Transverse colon (tissue), 4 donors: ENCODE data around the gene MYO19. TPM values are rescaled to one million over a fixed set of nuclear protein-coding genes. Genes with fewer than 3 reads are reported as not detected.

Experiments
- DNase-seq: peaks from one replicate; pipeline ENCODE4 v3.0.0-alpha.2; 2019
- H3K27ac ChIP-seq, 4 donors: fragments of 200-600 bp; sonication (generic); 2 replicates each; pipeline ENCODE4 v1.5.1; 2016 to 2018; ENCODE audit warnings: inconsistent platforms in 4 of 4
- H3K27me3 ChIP-seq: fragments of 200-600 bp; sonication (generic); 2 replicates; pipeline ENCODE4 v1.5.1; 2017; ENCODE audit warnings: inconsistent platforms
- H3K36me3 ChIP-seq, 4 donors: fragments of 200-600 bp; sonication (generic); 2 replicates each; pipeline ENCODE4 v1.5.1; 2017 to 2019; ENCODE audit warnings: inconsistent platforms in 4 of 4
- H3K4me1 ChIP-seq, 4 donors: fragments of 200-600 bp; sonication (generic); 2 replicates each; pipeline ENCODE4 v1.5.1; 2017 to 2020; ENCODE audit warnings: inconsistent platforms in 4 of 4
- H3K4me3 ChIP-seq, 4 donors: fragments of 200-600 bp; sonication (generic); 1 replicate in 1 of 4; 2 replicates in 3 of 4; pipeline versions ENCODE4 v1.5.1 to v1.6.1; 2017 to 2019; ENCODE audit warnings: inconsistent platforms in 4 of 4
- H3K9me3 ChIP-seq, 2 donors: fragments of 200-600 bp; sonication (generic); 2 replicates each; pipeline ENCODE4 v1.5.1; 2017 to 2019; ENCODE audit warnings: inconsistent platforms in 2 of 2
- CTCF ChIP-seq, 5 experiments: fragments of 200-600 bp in 3 of 5; fragments of 450-650 bp in 2 of 5; sonication (generic) in 3 of 5; IDR thresholded peaks; 1 replicate in 2 of 5; 2 replicates in 3 of 5; pipeline ENCODE4 v1.5.1; 2016 to 2017; ENCODE audit warnings: antibody characterized with exemption in 5 of 5, inconsistent platforms in 3 of 5, mild to moderate bottlenecking in 2 of 5, moderate library complexity in 1 of 5
- EP300 ChIP-seq: sonication (generic); formaldehyde crosslinking; IDR thresholded peaks from one replicate; pipeline ENCODE4 v1.6.1; 2017; ENCODE audit warnings: antibody characterized with exemption, low read depth
- POLR2A ChIP-seq: fragments of 450-650 bp; IDR thresholded peaks from one replicate; pipeline ENCODE4 v1.6.1; 2016; ENCODE audit warnings: antibody characterized with exemption, mild to moderate bottlenecking, moderate library complexity
- POLR2AphosphoS5 ChIP-seq, 3 donors: sonication (generic); formaldehyde crosslinking; IDR thresholded peaks; one replicate each; pipeline ENCODE4 v1.6.1; 2016; ENCODE audit warnings: antibody characterized with exemption in 3 of 3
- WGBS, 2 donors: methylation state at CpG; one replicate each; pipeline ENCODE4 v1.1.5; 2018; ENCODE audit warnings: low coverage in 1 of 2; 5-methylcytosine and 5-hydroxymethylcytosine counted together
- in situ Hi-C, 4 donors: fragments of 200-750 bp; cut with MboI; loops; one replicate each; pipeline versions ENCODE4 v1.15.0 to v1.15.1; 2017; ENCODE audit warnings: low sequenced_read_pairs in 3 of 4, low pct_ligation_motif_present in 1 of 4, low pct_unique_long_range_greater_than_20kb in 1 of 4
- intact Hi-C: fragments of 100-400 bp; cut with DNase I; formaldehyde crosslinking; loops from one replicate; pipeline ENCODE4 v1.15.1; 2023; ENCODE audit warnings: low total_unique reads
- total RNA-seq, 4 donors: library from RNA; depleted of rRNA; stranded (reverse); fragments of >200 nt; gene quantifications; one replicate each; pipeline ENCODE4 v1.1.0, GENCODE V29; 2016

MYO19 gene
- total RNA-seq, 4 donors from 2014 or later, result 94.2 to 230 (median 159) TPM

GRCh38 chr17:36550491-36551417 lies 16.1 kb upstream of the MYO19 start:
- H3K36me3 ChIP-seq, result peaks cover 0 to 8% (median 0%) of the 10 kb centered on the region in 4 donors
- H3K27me3 ChIP-seq, result no peaks in the 10 kb centered on the region
- no peaks in the 10 kb centered on the region for H3K9me3 ChIP-seq
- TF ChIP-seq POLR2A (no peak), POLR2AphosphoS5 (IDR thresholded peaks at IDR 0.05) (no peak), EP300 (no peak), CTCF (IDR thresholded peaks at IDR 0.05) (no peak)
- peak overlapping the region; percentile 57 to 70 (median 61) for H3K27ac ChIP-seq
- in situ Hi-C loops, result no loop called here
- intact Hi-C loops, result no loop called here
- H3K4me1 ChIP-seq, result peaks cover 28 to 82% (median 54%) of the 10 kb centered on the region in 4 donors
- WGBS, 2 donors, result 56 to 68% methylated on average over 8 of the region's 8 CpGs
- no peak for DNase-seq
- H3K4me3 ChIP-seq, result peak overlapping the region in 1 of 4 donors; percentile 3

GRCh38 chr17:36547776-36548175 lies 13.1 kb upstream of the MYO19 start:
- H3K27me3 ChIP-seq, result no peaks in the 10 kb centered on the region
- peak overlapping the region in 1 of 4 donors; percentile 83 for H3K4me3 ChIP-seq
- peaks cover 36 to 77% (median 55%) of the 10 kb centered on the region in 4 donors for H3K4me1 ChIP-seq
- intact Hi-C loops, result no loop called here
- peak overlapping the region; percentile 4 to 99 (median 98) for H3K27ac ChIP-seq
- in situ Hi-C loops, result no loop called here
- no peaks in the 10 kb centered on the region for H3K36me3 ChIP-seq
- no peak for DNase-seq
- no peaks in the 10 kb centered on the region for H3K9me3 ChIP-seq
- TF ChIP-seq EP300 (no peak), POLR2A (no peak), CTCF (IDR thresholded peaks at IDR 0.05) (no peak)

- TF ChIP-seq POLR2A, result no peak
- no peak for TF ChIP-seq EP300
- TF ChIP-seq POLR2AphosphoS5 (IDR thresholded peaks at IDR 0.05), result no peak
- TF ChIP-seq CTCF (IDR thresholded peaks at IDR 0.05), result no peak
- H3K4me1 ChIP-seq, result peaks cover 36 to 66% (median 52%) of the 10 kb centered on the region in 4 donors
Measured at GRCh38 chr17:36546418-36547093, 11.9 kb upstream of the MYO19 start.

More at GRCh38 chr17:36546418-36547093, 11.9 kb upstream of the MYO19 start:
- intact Hi-C loops, result no loop called here
- H3K36me3 ChIP-seq, result no peaks in the 10 kb centered on the region
- in situ Hi-C loops, result no loop called here
- DNase-seq, result no peak
- H3K27ac ChIP-seq, result peak overlapping the region; percentile 98 to 100 (median 98)
- H3K4me3 ChIP-seq, result peak overlapping the region; percentile 70 to 93 (median 82)
- H3K9me3 ChIP-seq, result no peaks in the 10 kb centered on the region
- no peaks in the 10 kb centered on the region for H3K27me3 ChIP-seq
- 5 to 9% methylated on average over 6 to 7 of the region's 7 CpGs for WGBS, 2 donors
